Lower lobe of right lung (tissue), 2 donors: ENCODE measurements around the gene ZNF592. TPM values are rescaled to one million over a fixed set of nuclear protein-coding genes. Genes with fewer than 3 reads are reported as not detected.

Experiments used
- ATAC-seq, 2 donors: fragments of 200-7000 bp; cut with Tn5 transposase; one replicate each; pipeline ENCODE4 v1.9.1; 2020 to 2022; ENCODE audit warnings: mild to moderate bottlenecking in 2 of 2, moderate library complexity in 2 of 2
- DNase-seq: peaks from one replicate; pipeline ENCODE4 v3.0.0-alpha.2; 2020
- H3K27ac ChIP-seq: fragments of 200-600 bp; one replicate; pipeline ENCODE4 v1.8.0; 2022
- H3K27me3 ChIP-seq: fragments of 200-600 bp; one replicate; pipeline ENCODE4 v1.8.0; 2022; ENCODE audit warnings: low read depth
- H3K36me3 ChIP-seq: fragments of 200-600 bp; one replicate; pipeline ENCODE4 v1.8.0; 2022; ENCODE audit warnings: mild to moderate bottlenecking
- H3K4me1 ChIP-seq: fragments of 200-600 bp; one replicate; pipeline ENCODE4 v1.8.0; 2022
- H3K4me3 ChIP-seq: fragments of 200-600 bp; one replicate; pipeline ENCODE4 v1.8.0; 2022; ENCODE audit warnings: mild to moderate bottlenecking
- H3K9me3 ChIP-seq: fragments of 200-600 bp; one replicate; pipeline ENCODE4 v1.8.0; 2022
- intact Hi-C: fragments of 100-400 bp; cut with DNase I; formaldehyde crosslinking; loops from one replicate; pipeline ENCODE4 v1.11.0; 2022
- total RNA-seq: library from RNA; stranded (reverse); fragmentation: NEBNext Ultra II Directional; extraction: Animal tissue kit (Norgen Biotek cat#: 25700); gene quantifications from one replicate; pipeline ENCODE4 v1.2.1, GENCODE V29; 2021
- TF ChIP-seq, protein P1 (sequence below): fragments of 200-600 bp; IDR thresholded peaks from one replicate; pipeline ENCODE4 v1.8.0; 2022; ENCODE audit warnings: antibody characterized with exemption, mild to moderate bottlenecking
- donor health status: DM: no; HTN: yes; CAD: no; lungs with severe emphysema.

The ZNF592 gene
- total RNA-seq, 1 donor from 2014 or later, result 34.8 TPM

- H3K27ac ChIP-seq, result no peak overlapping the region
- peaks cover 8% of the 10 kb centered on the region for H3K4me1 ChIP-seq
- H3K36me3 ChIP-seq, result peaks cover 90% of the 10 kb centered on the region
- H3K9me3 ChIP-seq, result no peaks in the 10 kb centered on the region
- no peaks in the 10 kb centered on the region for H3K27me3 ChIP-seq
- intact Hi-C loops, result no loop called here
- ATAC-seq (no peak), DNase-seq (no peak)
- TF ChIP-seq, protein P1, sequence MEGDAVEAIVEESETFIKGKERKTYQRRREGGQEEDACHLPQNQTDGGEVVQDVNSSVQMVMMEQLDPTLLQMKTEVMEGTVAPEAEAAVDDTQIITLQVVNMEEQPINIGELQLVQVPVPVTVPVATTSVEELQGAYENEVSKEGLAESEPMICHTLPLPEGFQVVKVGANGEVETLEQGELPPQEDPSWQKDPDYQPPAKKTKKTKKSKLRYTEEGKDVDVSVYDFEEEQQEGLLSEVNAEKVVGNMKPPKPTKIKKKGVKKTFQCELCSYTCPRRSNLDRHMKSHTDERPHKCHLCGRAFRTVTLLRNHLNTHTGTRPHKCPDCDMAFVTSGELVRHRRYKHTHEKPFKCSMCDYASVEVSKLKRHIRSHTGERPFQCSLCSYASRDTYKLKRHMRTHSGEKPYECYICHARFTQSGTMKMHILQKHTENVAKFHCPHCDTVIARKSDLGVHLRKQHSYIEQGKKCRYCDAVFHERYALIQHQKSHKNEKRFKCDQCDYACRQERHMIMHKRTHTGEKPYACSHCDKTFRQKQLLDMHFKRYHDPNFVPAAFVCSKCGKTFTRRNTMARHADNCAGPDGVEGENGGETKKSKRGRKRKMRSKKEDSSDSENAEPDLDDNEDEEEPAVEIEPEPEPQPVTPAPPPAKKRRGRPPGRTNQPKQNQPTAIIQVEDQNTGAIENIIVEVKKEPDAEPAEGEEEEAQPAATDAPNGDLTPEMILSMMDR, result no peak
- H3K4me3 ChIP-seq, result no peak overlapping the region
Measured at GRCh38 chr15:84800365-84800806, 52.0 kb downstream of the ZNF592 start.

DNA sequence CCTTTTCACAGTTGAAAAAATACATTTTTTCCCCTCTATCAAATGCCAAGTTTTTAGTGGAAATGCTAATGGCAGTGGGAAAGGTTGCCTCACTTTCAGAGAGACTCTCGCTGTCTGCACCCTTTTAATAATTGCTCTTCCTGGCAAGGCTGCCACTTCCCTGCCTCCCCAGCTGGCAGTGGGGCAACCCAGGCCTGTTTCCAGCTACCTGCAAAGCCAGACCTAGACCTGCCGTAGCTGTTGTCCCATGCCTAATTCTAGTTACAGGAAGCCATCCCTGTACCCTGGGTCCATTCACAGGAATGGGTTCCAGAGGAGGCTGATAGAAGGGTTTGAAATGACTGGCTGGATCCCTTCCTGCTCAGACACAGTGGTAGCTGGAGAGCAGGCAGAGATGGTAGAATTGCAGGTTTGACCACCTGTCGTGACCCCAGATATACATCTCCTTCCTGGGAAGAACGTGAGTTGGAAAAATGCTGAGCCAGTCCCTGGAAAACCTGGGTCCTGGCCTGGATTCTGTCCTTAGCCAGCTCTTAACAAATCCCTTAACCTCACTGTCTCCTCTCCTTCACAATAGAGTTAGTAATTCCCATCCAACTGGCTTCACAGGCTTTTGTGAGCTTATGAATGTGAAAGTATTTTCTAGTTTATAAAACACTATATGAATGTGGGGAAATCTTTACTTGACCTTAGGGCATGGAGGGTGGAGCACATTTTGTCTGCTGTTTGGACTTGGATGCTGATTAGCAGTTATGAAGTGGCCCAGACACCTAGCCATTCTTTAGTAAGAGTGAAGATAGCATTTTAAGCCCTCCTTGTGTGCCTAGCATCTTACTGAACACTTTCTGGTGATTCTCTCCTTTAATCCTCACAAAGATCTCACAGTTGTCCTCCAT lies 55.9 kb downstream of the ZNF592 start:
- Histone ChIP-seq H3K9me3 (no peaks in the 10 kb centered on the region), H3K36me3 (peaks cover 59% of the 10 kb centered on the region)
- no peak for ATAC-seq

DNA sequence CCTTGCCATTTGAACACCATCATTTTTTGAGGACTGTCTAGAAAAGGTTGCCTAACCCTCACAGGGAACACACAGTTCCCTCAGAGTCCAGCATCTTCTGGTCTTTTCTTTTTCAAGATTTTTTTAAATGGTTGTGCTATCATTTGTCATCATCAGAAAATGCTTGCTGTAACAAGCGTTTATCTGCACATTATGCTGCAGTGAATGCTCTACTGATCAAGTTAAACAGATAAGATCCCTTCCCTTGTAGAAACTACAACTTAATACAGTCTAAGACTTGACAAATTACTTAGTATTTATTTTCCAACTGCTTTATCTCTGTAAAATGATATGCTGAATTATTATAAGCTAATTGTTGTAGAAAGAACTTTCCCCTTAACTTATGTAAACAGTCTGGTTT lies 56.8 kb downstream of the ZNF592 start:
- DNase-seq (no peak), ATAC-seq (no peak)
- no peak overlapping the region for H3K4me3 ChIP-seq
- H3K36me3 ChIP-seq, result peaks cover 49% of the 10 kb centered on the region
- H3K27ac ChIP-seq, result no peak overlapping the region
- no peaks in the 10 kb centered on the region for H3K27me3 ChIP-seq
- peaks cover 8% of the 10 kb centered on the region for H3K4me1 ChIP-seq
- no peaks in the 10 kb centered on the region for H3K9me3 ChIP-seq
- intact Hi-C loops, result no loop called here
- TF ChIP-seq, protein P1, result no peak

More for the DNA sequence above, 55.9 kb downstream of the ZNF592 start:
- TF ChIP-seq, protein P1, result no peak
- Histone ChIP-seq H3K27ac (no peak overlapping the region), H3K27me3 (no peaks in the 10 kb centered on the region), H3K4me3 (no peak overlapping the region), H3K4me1 (peaks cover 8% of the 10 kb centered on the region)
- no peak for DNase-seq
- intact Hi-C loops, result no loop called here

DNA sequence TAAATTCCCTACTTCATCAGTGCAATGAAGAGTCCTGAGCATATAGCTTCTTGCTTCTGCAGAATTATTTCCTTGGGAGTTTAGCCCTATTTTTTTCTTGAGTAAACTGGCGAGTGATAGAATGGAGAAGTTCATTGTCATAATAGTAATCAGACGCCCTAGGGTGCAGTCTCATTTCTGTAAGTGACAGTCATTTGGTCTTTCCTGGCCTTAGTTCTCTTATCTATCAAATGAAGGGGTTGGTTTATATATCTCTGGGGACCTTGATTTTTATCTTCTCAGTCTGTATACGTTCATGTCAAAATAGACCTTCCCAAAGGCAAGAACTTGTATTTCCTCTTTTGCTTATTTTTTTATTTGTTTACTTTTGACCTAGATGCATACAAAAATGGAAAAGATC lies 58.8 kb downstream of the ZNF592 start:
- intact Hi-C loops, result no loop called here
- no peak overlapping the region for H3K27ac ChIP-seq
- TF ChIP-seq, protein P1, result no peak
- no peak for DNase-seq
- H3K4me1 ChIP-seq, result peaks cover 8% of the 10 kb centered on the region
- no peak for ATAC-seq
- H3K27me3 ChIP-seq, result no peaks in the 10 kb centered on the region
- H3K36me3 ChIP-seq, result peaks cover 29% of the 10 kb centered on the region
- H3K9me3 ChIP-seq, result no peaks in the 10 kb centered on the region
- no peak overlapping the region for H3K4me3 ChIP-seq

- no peaks in the 10 kb centered on the region for H3K36me3 ChIP-seq
- TF ChIP-seq, protein P1, result no peak
- ATAC-seq, result no peak
- no peak overlapping the region for H3K27ac ChIP-seq
- no peaks in the 10 kb centered on the region for H3K27me3 ChIP-seq
- H3K9me3 ChIP-seq, result no peaks in the 10 kb centered on the region
- H3K4me3 ChIP-seq, result no peak overlapping the region
- intact Hi-C loops, result no loop called here
- no peak for DNase-seq
- H3K4me1 ChIP-seq, result no peaks in the 10 kb centered on the region
Measured at GRCh38 chr15:84810073-84810840, 61.9 kb downstream of the ZNF592 start.
